HCT116 (cell line): ENCODE data around the gene CENPB. TPM values are rescaled to one million over a fixed set of nuclear protein-coding genes. Genes with fewer than 3 reads are reported as not detected.

Source experiments
- ATAC-seq: fragments of 200-7000 bp; cut with Tn5 transposase; 2 replicates; pipeline ENCODE4 v1.9.1; 2020; ENCODE audit warnings: mild to moderate bottlenecking, moderate library complexity
- BruUV-seq: library from RNA; stranded (reverse); fragments of 400-500 nt; replicated peaks from 2 replicates; lab custom pipeline; 2021; lab: Mats Ljungman, UMichigan
- CTCF ChIA-PET: fragments of 300-600 bp; sonication (Branson Sonifier 250); formaldehyde crosslinking; loops from one replicate; lab custom pipeline; 2021; ENCODE audit warnings: antibody characterized with exemption; lab: Charles Lee
- POLR2A ChIA-PET: fragments of 300-600, 350-600 bp; sonication (Branson Sonifier 250); formaldehyde crosslinking; loops from one replicate; lab custom pipeline; 2021; ENCODE audit warnings: antibody characterized with exemption; lab: Charles Lee
- RAD21 ChIA-PET, 2 experiments: fragments of 300-600 bp; sonication (Branson Sonifier 250); formaldehyde crosslinking; loops; one replicate each; lab custom pipeline; 2023; ENCODE audit warnings: low total read pairs in 2 of 2; ENCODE audit not compliant: uncharacterized antibody in 2 of 2, unreplicated experiment in 2 of 2, low non-redundant PET in 1 of 2; lab: Charles Lee
- DNase-seq: peaks from one replicate; pipeline ENCODE4 v3.0.0-alpha.2; 2010; ENCODE audit warnings: low read depth, low spot score
- H2AFZ ChIP-seq: fragments of 200-600 bp; shearing (Covaris generic), sonication (generic); 2 replicates; pipeline ENCODE4 v1.6.1; 2017; ENCODE audit warnings: low read depth, mixed run types, mixed read lengths, antibody characterized with exemption, low read length; ENCODE audit not compliant: poor library complexity, severe bottlenecking
- H3K27ac ChIP-seq: 2 replicates; pipeline ENCODE4 v1.5.1; 2012; ENCODE audit warnings: low read depth, low read length
- H3K27me3 ChIP-seq: fragments of 200-600 bp; sonication (generic); 2 replicates; pipeline ENCODE4 v1.6.1; 2016; ENCODE audit warnings: mixed run types, low read length, mixed read lengths; ENCODE audit not compliant: insufficient read depth
- H3K36me3 ChIP-seq, 2 experiments: fragments of 200-500 bp in 1 of 2; fragments of 200-600 bp in 1 of 2; sonication (Bioruptor generic) in 1 of 2; sonication (generic) in 1 of 2; 2 replicates each; pipeline versions ENCODE4 v1.5.1 to v1.6.1; 2014 to 2016; ENCODE audit warnings: low read length in 2 of 2, inconsistent platforms in 1 of 2, mixed read lengths in 1 of 2, mixed run types in 1 of 2; ENCODE audit not compliant: insufficient read depth in 2 of 2, control insufficient read depth in 1 of 2
- H3K4me1 ChIP-seq, 2 experiments: fragments of 200-600 bp in 1 of 2; sonication (generic) in 1 of 2; 2 replicates each; pipeline versions ENCODE4 v1.5.1 to v1.6.1; 2012 to 2017; ENCODE audit warnings: low read length in 2 of 2, inconsistent platforms in 1 of 2, mild to moderate bottlenecking in 1 of 2, mixed read lengths in 1 of 2, mixed run types in 1 of 2, moderate library complexity in 1 of 2; ENCODE audit not compliant: insufficient read depth in 2 of 2, control insufficient read depth in 1 of 2
- H3K4me2 ChIP-seq: fragments of 200-600 bp; sonication (generic); 2 replicates; pipeline ENCODE4 v1.6.1; 2017; ENCODE audit warnings: mixed run types, low read length, mixed read lengths
- H3K4me3 ChIP-seq, 2 experiments: fragments of 200-600 bp in 1 of 2; sonication (generic) in 1 of 2; replicated peaks in 1 of 2; 2 replicates each; pipeline ENCODE4 v1.5.1; 2011 to 2016; ENCODE audit warnings: low read length in 2 of 2, control low read depth in 1 of 2, low read depth in 1 of 2, mild to moderate bottlenecking in 1 of 2, mixed read lengths in 1 of 2, mixed run types in 1 of 2
- H3K79me2 ChIP-seq: fragments of 200-600 bp; sonication (generic); 2 replicates; pipeline ENCODE4 v1.6.1; 2017; ENCODE audit warnings: mild to moderate bottlenecking, mixed run types, low read length, moderate library complexity, mixed read lengths; ENCODE audit not compliant: insufficient read depth
- H3K9ac ChIP-seq: fragments of 200-600 bp; sonication (generic); 2 replicates; pipeline ENCODE4 v1.6.1; 2016; ENCODE audit warnings: low read length, mixed read lengths
- H3K9me2 ChIP-seq: fragments of 200-600 bp; sonication (generic), shearing (Covaris generic); 2 replicates; pipeline ENCODE4 v1.6.1; 2017; ENCODE audit warnings: mixed run types, mild to moderate bottlenecking, moderate library complexity; ENCODE audit not compliant: insufficient read depth
- H3K9me3 ChIP-seq, 2 experiments: fragments of 200-500 bp in 1 of 2; fragments of 200-600 bp in 1 of 2; sonication (Bioruptor generic) in 1 of 2; sonication (generic) in 1 of 2; 2 replicates each; pipeline ENCODE4 v1.6.1; 2014 to 2017; ENCODE audit warnings: low read length in 2 of 2, mixed read lengths in 2 of 2, inconsistent platforms in 1 of 2, low read depth in 1 of 2, mild to moderate bottlenecking in 1 of 2, mixed run types in 1 of 2, moderate library complexity in 1 of 2; ENCODE audit not compliant: control insufficient read depth in 1 of 2, insufficient read depth in 1 of 2
- H4K20me1 ChIP-seq: fragments of 200-600 bp; sonication (generic), shearing (Covaris generic); 2 replicates; pipeline ENCODE4 v1.6.1; 2017; ENCODE audit warnings: mixed run types, mild to moderate bottlenecking, moderate library complexity; ENCODE audit not compliant: insufficient read depth
- POLR2A ChIP-seq: IDR thresholded peaks from 2 replicates; pipeline ENCODE4 v1.7.0; 2011; ENCODE audit warnings: borderline replicate concordance; ENCODE audit not compliant: insufficient read depth, insufficient read length; ENCODE audit errors: extremely low read depth
- YY1 ChIP-seq: IDR thresholded peaks from 2 replicates; pipeline ENCODE4 v1.6.1; 2011; ENCODE audit warnings: low read length, low read depth, moderate library complexity, mild to moderate bottlenecking; ENCODE audit not compliant: insufficient replicate concordance; ENCODE audit errors: extremely low read depth
- ZFX ChIP-seq: fragments of 450-650 bp; IDR thresholded peaks from 2 replicates; pipeline ENCODE4 v1.6.1; 2017
- intact Hi-C: fragments of 100-400 bp; cut with micrococcal nuclease; formaldehyde crosslinking; loops from 2 replicates; pipeline ENCODE4 v1.10.0; 2022
- total RNA-seq: library from RNA; stranded (reverse); gene quantifications from one replicate; pipeline ENCODE4 v1.2.1, GENCODE V29; 2021; ENCODE audit not compliant: unreplicated experiment
- TF ChIP-seq, protein P1 (sequence below): IDR thresholded peaks from 2 replicates; pipeline ENCODE4 v1.6.1; 2012; ENCODE audit warnings: low read depth
- TF ChIP-seq, protein P2 (sequence below): IDR thresholded peaks from 2 replicates; pipeline ENCODE4 v1.6.1; 2012
- TF ChIP-seq, protein P3 (sequence below): IDR thresholded peaks from 2 replicates; pipeline ENCODE4 v1.6.1; 2012

CENPB gene
- total RNA-seq, 1 experiment from 2014 or later: 67.2 TPM

GRCh38 chr20:3828798-3829197 lies 42.3 kb upstream of the CENPB start:
- Histone ChIP-seq H3K4me2 (no peak overlapping the region), H3K27me3 (no peaks in the 10 kb centered on the region), H3K27ac (no peak overlapping the region), H3K79me2 (no peaks in the 10 kb centered on the region), H3K9ac (no peak overlapping the region), H3K4me1 (no peaks in the 10 kb centered on the region), H3K9me3 (no peaks in the 10 kb centered on the region), H3K4me3 (no peak overlapping the region), H4K20me1 (no peaks in the 10 kb centered on the region), H3K36me3 (peaks cover 0 to 2% of the 10 kb centered on the region in 2 experiments; a peak in 1 of 4 replicates), H2AFZ (no peak overlapping the region), H3K9me2 (no peaks in the 10 kb centered on the region)
- intact Hi-C loops: no loop called here
- ATAC-seq: no peak
- no TSS peak for BruUV-seq
- ChIA-PET RAD21 (no interaction called here), CTCF (no interaction called here), POLR2A (no interaction called here)
- DNase-seq: no peak
- TF ChIP-seq, protein P1, sequence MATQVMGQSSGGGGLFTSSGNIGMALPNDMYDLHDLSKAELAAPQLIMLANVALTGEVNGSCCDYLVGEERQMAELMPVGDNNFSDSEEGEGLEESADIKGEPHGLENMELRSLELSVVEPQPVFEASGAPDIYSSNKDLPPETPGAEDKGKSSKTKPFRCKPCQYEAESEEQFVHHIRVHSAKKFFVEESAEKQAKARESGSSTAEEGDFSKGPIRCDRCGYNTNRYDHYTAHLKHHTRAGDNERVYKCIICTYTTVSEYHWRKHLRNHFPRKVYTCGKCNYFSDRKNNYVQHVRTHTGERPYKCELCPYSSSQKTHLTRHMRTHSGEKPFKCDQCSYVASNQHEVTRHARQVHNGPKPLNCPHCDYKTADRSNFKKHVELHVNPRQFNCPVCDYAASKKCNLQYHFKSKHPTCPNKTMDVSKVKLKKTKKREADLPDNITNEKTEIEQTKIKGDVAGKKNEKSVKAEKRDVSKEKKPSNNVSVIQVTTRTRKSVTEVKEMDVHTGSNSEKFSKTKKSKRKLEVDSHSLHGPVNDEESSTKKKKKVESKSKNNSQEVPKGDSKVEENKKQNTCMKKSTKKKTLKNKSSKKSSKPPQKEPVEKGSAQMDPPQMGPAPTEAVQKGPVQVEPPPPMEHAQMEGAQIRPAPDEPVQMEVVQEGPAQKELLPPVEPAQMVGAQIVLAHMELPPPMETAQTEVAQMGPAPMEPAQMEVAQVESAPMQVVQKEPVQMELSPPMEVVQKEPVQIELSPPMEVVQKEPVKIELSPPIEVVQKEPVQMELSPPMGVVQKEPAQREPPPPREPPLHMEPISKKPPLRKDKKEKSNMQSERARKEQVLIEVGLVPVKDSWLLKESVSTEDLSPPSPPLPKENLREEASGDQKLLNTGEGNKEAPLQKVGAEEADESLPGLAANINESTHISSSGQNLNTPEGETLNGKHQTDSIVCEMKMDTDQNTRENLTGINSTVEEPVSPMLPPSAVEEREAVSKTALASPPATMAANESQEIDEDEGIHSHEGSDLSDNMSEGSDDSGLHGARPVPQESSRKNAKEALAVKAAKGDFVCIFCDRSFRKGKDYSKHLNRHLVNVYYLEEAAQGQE: no peak
- TF ChIP-seq, protein P2, sequence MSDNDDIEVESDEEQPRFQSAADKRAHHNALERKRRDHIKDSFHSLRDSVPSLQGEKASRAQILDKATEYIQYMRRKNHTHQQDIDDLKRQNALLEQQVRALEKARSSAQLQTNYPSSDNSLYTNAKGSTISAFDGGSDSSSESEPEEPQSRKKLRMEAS: no peak
- TF ChIP-seq ZFX (no peak), YY1 (no peak), POLR2A (no peak)
- TF ChIP-seq, protein P3, sequence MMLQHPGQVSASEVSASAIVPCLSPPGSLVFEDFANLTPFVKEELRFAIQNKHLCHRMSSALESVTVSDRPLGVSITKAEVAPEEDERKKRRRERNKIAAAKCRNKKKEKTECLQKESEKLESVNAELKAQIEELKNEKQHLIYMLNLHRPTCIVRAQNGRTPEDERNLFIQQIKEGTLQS: no peak

GRCh38 chr20:3826420-3826819 lies 39.9 kb upstream of the CENPB start:
- intact Hi-C loops: no loop called here
- H3K79me2 ChIP-seq: no peaks in the 10 kb centered on the region
- peaks cover 4 to 5% of the 10 kb centered on the region in 2 experiments; a peak in 1 of 4 replicates for H3K36me3 ChIP-seq
- ChIA-PET CTCF (no interaction called here), RAD21 (no interaction called here), POLR2A (no interaction called here)
- H3K4me3 ChIP-seq: no peak overlapping the region
- H2AFZ ChIP-seq: no peak overlapping the region
- no peak overlapping the region for H3K4me2 ChIP-seq
- ATAC-seq (no peak), DNase-seq (no peak)
- H3K4me1 ChIP-seq: peaks cover 4% of the 10 kb centered on the region in 2 experiments
- H3K9me3 ChIP-seq: no peaks in the 10 kb centered on the region
- H3K9ac ChIP-seq: no peak overlapping the region
- no peaks in the 10 kb centered on the region for H3K27me3 ChIP-seq
- H4K20me1 ChIP-seq: no peaks in the 10 kb centered on the region
- no peaks in the 10 kb centered on the region for H3K9me2 ChIP-seq
- no TSS peak for BruUV-seq
- H3K27ac ChIP-seq: no peak overlapping the region
- TF ChIP-seq, protein P3: no peak
